K562 (cell line): ENCODE data around the gene USP31. TPM values are rescaled to one million over a fixed set of nuclear protein-coding genes. Genes with fewer than 3 reads are reported as not detected.

ENCODE experiments used
- ARID3A ChIP-seq: IDR thresholded peaks from 2 replicates; pipeline ENCODE4 v1.6.1; 2012; ENCODE audit warnings: low read depth, low read length, improper control_type of control experiment, borderline replicate concordance
- ATF2 ChIP-seq: sonication (generic); formaldehyde crosslinking; IDR thresholded peaks from 2 replicates; pipeline ENCODE4 v1.8.1; 2022; ENCODE audit warnings: missing genetic modification reagents
- ATF6 ChIP-seq: sonication (generic); formaldehyde crosslinking; IDR thresholded peaks from 2 replicates; pipeline ENCODE4 v1.4.0; 2020; ENCODE audit warnings: mild to moderate bottlenecking, missing genetic modification reagents
- CC2D1A ChIP-seq: fragments of 450-650 bp; IDR thresholded peaks from 2 replicates; pipeline ENCODE4 v1.6.1; 2017; ENCODE audit warnings: mild to moderate bottlenecking
- ELF4 ChIP-seq: fragments of 450-650 bp; formaldehyde crosslinking; IDR thresholded peaks from 2 replicates; pipeline ENCODE4 v1.4.0; 2022; ENCODE audit warnings: missing genetic modification characterization
- ETS1 ChIP-seq: conservative IDR thresholded peaks from 2 replicates; pipeline ENCODE4 v1.6.1; 2011; ENCODE audit warnings: low read depth, mild to moderate bottlenecking, low read length; ENCODE audit not compliant: control insufficient read depth
- ETV1 ChIP-seq: fragments of 450-650 bp; conservative IDR thresholded peaks from 2 replicates; pipeline ENCODE4 v1.6.1; 2016; ENCODE audit warnings: missing genetic modification characterization, control low read depth, low read depth, missing compliant biosample characterization
- JUNB ChIP-seq: fragments of 450-650 bp; formaldehyde crosslinking; conservative IDR thresholded peaks from 2 replicates; pipeline ENCODE4 v1.4.0; 2020; ENCODE audit warnings: mild to moderate bottlenecking
- RAD51 ChIP-seq: fragments of 450-650 bp; IDR thresholded peaks from 2 replicates; pipeline ENCODE4 v1.7.1; 2016; ENCODE audit warnings: low read depth, mild to moderate bottlenecking, borderline replicate concordance
- SMARCA5 ChIP-seq: fragments of 450-650 bp; IDR thresholded peaks from 2 replicates; pipeline ENCODE4 v1.6.1; 2016
- TBP ChIP-seq: optimal IDR thresholded peaks from 2 replicates; pipeline ENCODE3; 2011; ENCODE audit warnings: low read depth, low read length, improper control_type of control experiment
- USF2 ChIP-seq: sonication (generic); formaldehyde crosslinking; IDR thresholded peaks from 2 replicates; pipeline ENCODE4 v1.5.0; 2020; ENCODE audit warnings: missing genetic modification reagents
- XRCC4 ChIP-seq: IDR thresholded peaks from one replicate; pipeline ENCODE4 v1.6.1; 2011; ENCODE audit not compliant: insufficient read depth, insufficient read length; ENCODE audit errors: extremely low read depth
- YY1 ChIP-seq, 3 experiments: IDR thresholded peaks; 2 replicates each; pipeline ENCODE4 v1.6.1; 2011; ENCODE audit warnings: low read length in 2 of 3, mild to moderate bottlenecking in 2 of 3, moderate library complexity in 2 of 3, borderline replicate concordance in 1 of 3, control low read depth in 1 of 3, low read depth in 1 of 3; ENCODE audit not compliant: insufficient read depth in 3 of 3, insufficient replicate concordance in 2 of 3, control insufficient read depth in 1 of 3, insufficient read length in 1 of 3; ENCODE audit errors: extremely low read depth in 1 of 3
- ZNF146 ChIP-seq: IDR thresholded peaks from one replicate; pipeline ENCODE4 v1.6.1; 2018; ENCODE audit warnings: missing compliant biosample characterization; ENCODE audit not compliant: unreplicated experiment
- ZNF239 ChIP-seq: fragments of 250-450 bp; sonication (Bioruptor Pico); IDR thresholded peaks from 2 replicates; pipeline ENCODE4 v1.4.0; 2020; ENCODE audit warnings: mild to moderate bottlenecking
- ZNF740 ChIP-seq, 3 experiments: fragments of 200-800 bp in 1 of 3; sonication (Bioruptor generic) in 1 of 3; sonication (generic) in 1 of 3; formaldehyde crosslinking in 1 of 3; IDR thresholded peaks; 2 replicates each; pipeline versions ENCODE4 v1.6.1 to v1.8.0; 2016 to 2022; ENCODE audit warnings: mild to moderate bottlenecking in 2 of 3, missing compliant biosample characterization in 2 of 3, missing genetic modification characterization in 2 of 3, missing genetic modification reagents in 1 of 3
- ZNF77 ChIP-seq: fragments of 250-450 bp; sonication (Bioruptor Pico); IDR thresholded peaks from 2 replicates; pipeline ENCODE4 v1.5.0; 2020
- polyA plus RNA-seq, 8 experiments: library from polyadenylated mRNA; depleted of rRNA in 4 of 8; stranded (reverse) in 5 of 8; unstranded in 3 of 8; fragments of >200 nt; fragmentation: Nextera tagmentation in 2 of 8; fragmentation: Illumina TruSeq in 1 of 8; extraction: Ambion mirVana in 2 of 8; extraction: Trizol in 1 of 8; gene quantifications; 2 replicates each; pipeline versions ENCODE4 v1.2.1 to v1.2.3, GENCODE V29; 2011 to 2014; ENCODE audit warnings: inconsistent platforms in 1 of 8, missing spikeins in 1 of 8
- total RNA-seq, 7 experiments: library from RNA; depleted of rRNA in 6 of 7; stranded (reverse); fragments of >200 nt in 6 of 7; fragmentation: Illumina TruSeq in 2 of 7; extraction: Trizol in 2 of 7; gene quantifications; 2 replicates each; pipeline versions ENCODE4 v1.2.1 to v1.2.3, GENCODE V29; 2011 to 2021; ENCODE audit warnings: low replicate concordance in 1 of 7

The USP31 gene
- total and polyA plus RNA-seq, 9 of the 15 experiments (the other 6 are each of a cell fraction or from before 2014, with no cell fraction given), result 0.56 to 4.9 (median 2.9) TPM

GRCh38 chr16:23149267-23149992 is at the start of gene USP31 (continued):
- TF ChIP-seq ATF2 (CRISPR knock-in tag), result no peak
- no peak for TF ChIP-seq ZNF146 (CRISPR knock-in tag)
- no peak for TF ChIP-seq ATF6 (CRISPR knock-in tag)
- TF ChIP-seq ETS1, result peak; percentile 96
- TF ChIP-seq TBP, result peak; percentile 55
- no peak for TF ChIP-seq ETV1
- TF ChIP-seq ARID3A, result no peak
- TF ChIP-seq JUNB (CRISPR knock-in tag), result no peak
- peak; percentile 94 for TF ChIP-seq USF2
- TF ChIP-seq CC2D1A, result no peak
- TF ChIP-seq XRCC4, result no peak
- peak; percentile 89 for TF ChIP-seq RAD51
- no peak for TF ChIP-seq ZNF740 (CRISPR knock-in tag; IDR thresholded peaks at IDR 0.05)
- no peak for TF ChIP-seq ZNF740 (tag; IDR thresholded peaks at IDR 0.05)
- no peak for TF ChIP-seq ELF4 (CRISPR knock-in tag)
- TF ChIP-seq YY1 (IDR thresholded peaks at IDR 0.05; ENCODE audit: borderline replicate concordance in 1 of 3, control insufficient read depth in 1 of 3, extremely low read depth in 1 of 3, insufficient read depth in 3 of 3, insufficient read length in 1 of 3, insufficient replicate concordance in 2 of 3, low read depth in 1 of 3, low read length in 2 of 3), result peak; percentile 100
- TF ChIP-seq ZNF239 (CRISPR knock-in tag), result peak; percentile 79; the same call in 1 of the 2 replicates
- no peak for TF ChIP-seq SMARCA5
- TF ChIP-seq ZNF77, result no peak
